NCI-H460 (cell line): ENCODE measurements around the gene PNKP. TPM values are rescaled to one million over a fixed set of nuclear protein-coding genes. Genes with fewer than 3 reads are reported as not detected.

ENCODE experiments used
- DNase-seq: peaks from one replicate; pipeline ENCODE4 v3.0.0-alpha.2; 2016; ENCODE audit warnings: low read depth; ENCODE audit errors: extremely low read depth
- total RNA-seq: library from RNA; depleted of rRNA; stranded (reverse); fragments of >200 nt; shearing (Covaris generic); gene quantifications from 2 replicates; pipeline ENCODE4 v1.2.3, GENCODE V29; 2014

The PNKP gene
- total RNA-seq, 1 experiment from 2014 or later: 31.4 TPM

- no peak for DNase-seq
Measured at GRCh38 chr19:49849433-49850220, 17.7 kb downstream of the PNKP start.

GRCh38 chr19:49848938-49849337 lies 18.4 kb downstream of the PNKP start:
- DNase-seq: no peak

- DNase-seq: no peak
Measured at GRCh38 chr19:49847731-49848696, 19.4 kb downstream of the PNKP start.

GRCh38 chr19:49846408-49846807 lies 21.0 kb downstream of the PNKP start:
- no peak for DNase-seq

GRCh38 chr19:49845414-49845813 lies 22.0 kb downstream of the PNKP start:
- no peak for DNase-seq

GRCh38 chr19:49844138-49845095 lies 23.0 kb downstream of the PNKP start:
- no peak for DNase-seq

- DNase-seq: no peak
Measured at GRCh38 chr19:49843265-49843664, 24.1 kb downstream of the PNKP start.

- no peak for DNase-seq
Measured at GRCh38 chr19:49840736-49841249, 26.6 kb downstream of the PNKP start.

- DNase-seq: no peak
Measured at GRCh38 chr19:49840321-49840720, 27.1 kb downstream of the PNKP start.

GRCh38 chr19:49839713-49840112 lies 27.7 kb downstream of the PNKP start:
- no peak for DNase-seq

GRCh38 chr19:49838885-49839588 lies 28.3 kb downstream of the PNKP start:
- no peak for DNase-seq

- no peak for DNase-seq
Measured at GRCh38 chr19:49837425-49837824, 30.0 kb downstream of the PNKP start.

- no peak for DNase-seq
Measured at GRCh38 chr19:49837009-49837310, 30.4 kb downstream of the PNKP start.

GRCh38 chr19:49836176-49837008 lies 31.0 kb downstream of the PNKP start:
- DNase-seq: no peak

GRCh38 chr19:49835562-49835961 lies 31.8 kb downstream of the PNKP start:
- DNase-seq: no peak

- DNase-seq: no peak
Measured at GRCh38 chr19:49833599-49833998, 33.8 kb downstream of the PNKP start.

GRCh38 chr19:49832556-49832955 lies 34.8 kb downstream of the PNKP start:
- no peak for DNase-seq

- DNase-seq: no peak
Measured at GRCh38 chr19:49831592-49831991, 35.8 kb downstream of the PNKP start.

- no peak for DNase-seq
Measured at GRCh38 chr19:49830766-49831165, 36.6 kb downstream of the PNKP start.
